DND-41 (cell line): ENCODE results near the gene ALG13.

Source experiments
- CTCF ChIP-seq: IDR thresholded peaks from 2 replicates; pipeline ENCODE4 v1.5.1; 2012; ENCODE audit warnings: borderline replicate concordance, low read length, moderate library complexity, mild to moderate bottlenecking; ENCODE audit not compliant: poor library complexity, severe bottlenecking; ENCODE audit errors: extremely low read depth
- EZH2 ChIP-seq: IDR thresholded peaks from 3 replicates; pipeline ENCODE4 v1.6.1; 2012; ENCODE audit warnings: borderline replicate concordance, low read depth, mild to moderate bottlenecking, moderate library complexity, low read length, inconsistent platforms; ENCODE audit not compliant: severe bottlenecking

- TF ChIP-seq CTCF (no peak), EZH2 (no peak)
Measured at GRCh38 chrX:111761578-111762135, 80.7 kb downstream of the ALG13 start.
